Chondrocyte (in vitro differentiated cells): Measurements from ENCODE around the gene ANKS3. TPM values are rescaled to one million over a fixed set of nuclear protein-coding genes. Genes with fewer than 3 reads are reported as not detected.

ENCODE experiments used
- DNase-seq: peaks from one replicate; pipeline ENCODE4 v3.0.0; 2021; ENCODE audit warnings: mixed read lengths, low spot score
- H3K27ac Mint-ChIP-seq: one replicate; pipeline ENCODE4 v1.8.0; 2021; ENCODE audit warnings: mild to moderate bottlenecking, moderate library complexity, mixed read lengths; ENCODE audit not compliant: unreplicated experiment
- H3K27me3 Mint-ChIP-seq: 2 replicates; pipeline ENCODE4 v1.8.0; 2021; ENCODE audit warnings: low read depth, mixed read lengths
- H3K36me3 Mint-ChIP-seq: 2 replicates; pipeline ENCODE4 v1.8.0; 2021; ENCODE audit warnings: low read depth, mixed read lengths
- H3K4me1 Mint-ChIP-seq: 2 replicates; pipeline ENCODE4 v1.8.0; 2021; ENCODE audit warnings: low read depth, mild to moderate bottlenecking, mixed read lengths
- H3K4me3 Mint-ChIP-seq: one replicate; pipeline ENCODE4 v1.8.0; 2021; ENCODE audit warnings: mild to moderate bottlenecking, moderate library complexity, mixed read lengths; ENCODE audit not compliant: unreplicated experiment
- H3K9me3 Mint-ChIP-seq: 2 replicates; pipeline ENCODE4 v1.8.0; 2021; ENCODE audit warnings: low read depth, mixed read lengths
- total RNA-seq: library from RNA; stranded (reverse); gene quantifications from 3 replicates; pipeline ENCODE4 v1.2.1, GENCODE V29; 2021
- TF ChIP-seq, protein P1 (sequence below): fragments of 200-600 bp; sonication (generic); IDR thresholded peaks from 2 replicates; pipeline ENCODE4 v1.5.0; 2021; ENCODE audit warnings: antibody characterized with exemption, mild to moderate bottlenecking, moderate library complexity

ANKS3 gene
- total RNA-seq, 1 donor from 2014 or later: 21.8 TPM

- Mint-ChIP-seq H3K4me3 (no peak overlapping the region), H3K9me3 (no peaks in the 10 kb centered on the region), H3K27ac (no peak overlapping the region), H3K36me3 (peaks cover 5% of the 10 kb centered on the region), H3K4me1 (no peaks in the 10 kb centered on the region), H3K27me3 (no peaks in the 10 kb centered on the region)
- DNase-seq: no peak
- TF ChIP-seq, protein P1, sequence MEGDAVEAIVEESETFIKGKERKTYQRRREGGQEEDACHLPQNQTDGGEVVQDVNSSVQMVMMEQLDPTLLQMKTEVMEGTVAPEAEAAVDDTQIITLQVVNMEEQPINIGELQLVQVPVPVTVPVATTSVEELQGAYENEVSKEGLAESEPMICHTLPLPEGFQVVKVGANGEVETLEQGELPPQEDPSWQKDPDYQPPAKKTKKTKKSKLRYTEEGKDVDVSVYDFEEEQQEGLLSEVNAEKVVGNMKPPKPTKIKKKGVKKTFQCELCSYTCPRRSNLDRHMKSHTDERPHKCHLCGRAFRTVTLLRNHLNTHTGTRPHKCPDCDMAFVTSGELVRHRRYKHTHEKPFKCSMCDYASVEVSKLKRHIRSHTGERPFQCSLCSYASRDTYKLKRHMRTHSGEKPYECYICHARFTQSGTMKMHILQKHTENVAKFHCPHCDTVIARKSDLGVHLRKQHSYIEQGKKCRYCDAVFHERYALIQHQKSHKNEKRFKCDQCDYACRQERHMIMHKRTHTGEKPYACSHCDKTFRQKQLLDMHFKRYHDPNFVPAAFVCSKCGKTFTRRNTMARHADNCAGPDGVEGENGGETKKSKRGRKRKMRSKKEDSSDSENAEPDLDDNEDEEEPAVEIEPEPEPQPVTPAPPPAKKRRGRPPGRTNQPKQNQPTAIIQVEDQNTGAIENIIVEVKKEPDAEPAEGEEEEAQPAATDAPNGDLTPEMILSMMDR: no peak
Measured at GRCh38 chr16:4748682-4749411, 14.8 kb upstream of the ANKS3 start.

GRCh38 chr16:4747906-4748681 is 14.0 kb upstream of the ANKS3 start:
- no peaks in the 10 kb centered on the region for H3K27me3 Mint-ChIP-seq
- no peak overlapping the region for H3K4me3 Mint-ChIP-seq
- H3K9me3 Mint-ChIP-seq: no peaks in the 10 kb centered on the region
- TF ChIP-seq, protein P1: no peak
- H3K27ac Mint-ChIP-seq: no peak overlapping the region
- H3K4me1 Mint-ChIP-seq: no peaks in the 10 kb centered on the region
- no peak for DNase-seq
- H3K36me3 Mint-ChIP-seq: peaks cover 2% of the 10 kb centered on the region

- Mint-ChIP-seq H3K4me3 (no peak overlapping the region), H3K9me3 (no peaks in the 10 kb centered on the region), H3K27me3 (no peaks in the 10 kb centered on the region), H3K27ac (no peak overlapping the region), H3K36me3 (peaks cover 2% of the 10 kb centered on the region), H3K4me1 (no peaks in the 10 kb centered on the region)
- TF ChIP-seq, protein P1: no peak
- no peak for DNase-seq
Measured at GRCh38 chr16:4746991-4747574, 13.0 kb upstream of the ANKS3 start.

GRCh38 chr16:4746215-4746614 is 12.1 kb upstream of the ANKS3 start:
- TF ChIP-seq, protein P1: no peak
- Mint-ChIP-seq H3K4me1 (no peaks in the 10 kb centered on the region), H3K9me3 (no peaks in the 10 kb centered on the region), H3K4me3 (no peak overlapping the region), H3K27me3 (no peaks in the 10 kb centered on the region), H3K36me3 (peaks cover 2% of the 10 kb centered on the region), H3K27ac (no peak overlapping the region)
- DNase-seq: no peak

- no peak for DNase-seq
- H3K9me3 Mint-ChIP-seq: no peaks in the 10 kb centered on the region
- no peaks in the 10 kb centered on the region for H3K27me3 Mint-ChIP-seq
- TF ChIP-seq, protein P1: no peak
- H3K27ac Mint-ChIP-seq: no peak overlapping the region
- no peaks in the 10 kb centered on the region for H3K36me3 Mint-ChIP-seq
- H3K4me3 Mint-ChIP-seq: no peak overlapping the region
- H3K4me1 Mint-ChIP-seq: no peaks in the 10 kb centered on the region
Measured at GRCh38 chr16:4745274-4745569, 11.2 kb upstream of the ANKS3 start.
